Coronary artery (tissue), 2 donors: ENCODE results near the gene BEX4.
"Not testable (repeated sequence)": the region's sequence is repeated elsewhere in the genome, so short reads cannot be mapped to it uniquely, and the experiment has no call there.

ENCODE experiments used
- DNase-seq: peaks from one replicate; pipeline ENCODE4 v3.0.0-alpha.2; 2017; ENCODE audit warnings: low spot score
- H3K27ac ChIP-seq, 2 donors: fragments of 200-600 bp; sonication (generic); one replicate each; pipeline ENCODE4 v1.5.1; 2016 to 2019
- H3K4me3 ChIP-seq: fragments of 200-600 bp; sonication (generic); 2 replicates; pipeline ENCODE4 v1.5.1; 2016; ENCODE audit warnings: mild to moderate bottlenecking, moderate library complexity
- CTCF ChIP-seq: fragments of 200-600 bp; sonication (generic); IDR thresholded peaks from one replicate; pipeline ENCODE4 v1.5.1; 2019; ENCODE audit warnings: antibody characterized with exemption

The BEX4 gene

GRCh38 chrX:103214870-103215424 lies at the start of gene BEX4:
BEX4 (plus strand) TSS chrX:103215108; CDS start chrX:103216154, 1,046 bp downstream.
- H3K4me3 ChIP-seq = peak within 1 kb of the TSS; percentile 80
- H3K27ac ChIP-seq = peak within 1 kb of the TSS; percentile 72 to 84
- DNase-seq = peak; percentile 81
- no peak for TF ChIP-seq CTCF

- Histone ChIP-seq H3K27ac (no peak overlapping the region), H3K4me3 (no peak overlapping the region)
- TF ChIP-seq CTCF = no peak
- DNase-seq = no peak
Measured at GRCh38 chrX:103170216-103170615, 44.7 kb upstream of the BEX4 start.

GRCh38 chrX:103171353-103171752 lies 43.6 kb upstream of the BEX4 start:
- H3K27ac ChIP-seq = no peak overlapping the region
- DNase-seq = no peak
- H3K4me3 ChIP-seq = no peak overlapping the region
- no peak for TF ChIP-seq CTCF

- not testable (repeated sequence) for H3K27ac ChIP-seq
Measured at GRCh38 chrX:103175256-103175655, 39.7 kb upstream of the BEX4 start.

GRCh38 chrX:103175944-103176753 lies 38.8 kb upstream of the BEX4 start:
- TF ChIP-seq CTCF = peak; percentile 29
- Histone ChIP-seq H3K4me3 (no peak overlapping the region), H3K27ac (no peak overlapping the region)
- DNase-seq = no peak

More at GRCh38 chrX:103175256-103175655, 39.7 kb upstream of the BEX4 start:
- not testable (repeated sequence) for DNase-seq, H3K4me3 ChIP-seq

GRCh38 chrX:103177556-103177955 lies 37.4 kb upstream of the BEX4 start:
- no peak for DNase-seq
- H3K27ac ChIP-seq = no peak overlapping the region
- H3K4me3 ChIP-seq = no peak overlapping the region
- TF ChIP-seq CTCF = no peak

- no peak overlapping the region for H3K27ac ChIP-seq
- DNase-seq = no peak
- H3K4me3 ChIP-seq = no peak overlapping the region
- TF ChIP-seq CTCF = no peak
Measured at GRCh38 chrX:103183912-103184311, 31.0 kb upstream of the BEX4 start.
